GM21723 (cell line): ENCODE measurements around the gene NLRP6.

Experiments
- ATAC-seq: cut with Tn5 transposase; IDR thresholded peaks from one replicate; pipeline ENCODE4 v1.9.1; 2021; ENCODE audit warnings: mild to moderate bottlenecking, moderate library complexity; ENCODE audit not compliant: unreplicated experiment

The NLRP6 gene

GRCh38 chr11:292211-293121 is 14.3 kb downstream of the NLRP6 start:
- ATAC-seq = no peak

GRCh38 chr11:293271-293851 is 15.2 kb downstream of the NLRP6 start:
- ATAC-seq = no peak

GRCh38 chr11:293852-294661 is 15.8 kb downstream of the NLRP6 start:
- ATAC-seq = no peak

- no peak for ATAC-seq
Measured at GRCh38 chr11:294780-295179, 16.6 kb downstream of the NLRP6 start.

GRCh38 chr11:295351-296170 is 17.4 kb downstream of the NLRP6 start:
- ATAC-seq = no peak

DNA sequence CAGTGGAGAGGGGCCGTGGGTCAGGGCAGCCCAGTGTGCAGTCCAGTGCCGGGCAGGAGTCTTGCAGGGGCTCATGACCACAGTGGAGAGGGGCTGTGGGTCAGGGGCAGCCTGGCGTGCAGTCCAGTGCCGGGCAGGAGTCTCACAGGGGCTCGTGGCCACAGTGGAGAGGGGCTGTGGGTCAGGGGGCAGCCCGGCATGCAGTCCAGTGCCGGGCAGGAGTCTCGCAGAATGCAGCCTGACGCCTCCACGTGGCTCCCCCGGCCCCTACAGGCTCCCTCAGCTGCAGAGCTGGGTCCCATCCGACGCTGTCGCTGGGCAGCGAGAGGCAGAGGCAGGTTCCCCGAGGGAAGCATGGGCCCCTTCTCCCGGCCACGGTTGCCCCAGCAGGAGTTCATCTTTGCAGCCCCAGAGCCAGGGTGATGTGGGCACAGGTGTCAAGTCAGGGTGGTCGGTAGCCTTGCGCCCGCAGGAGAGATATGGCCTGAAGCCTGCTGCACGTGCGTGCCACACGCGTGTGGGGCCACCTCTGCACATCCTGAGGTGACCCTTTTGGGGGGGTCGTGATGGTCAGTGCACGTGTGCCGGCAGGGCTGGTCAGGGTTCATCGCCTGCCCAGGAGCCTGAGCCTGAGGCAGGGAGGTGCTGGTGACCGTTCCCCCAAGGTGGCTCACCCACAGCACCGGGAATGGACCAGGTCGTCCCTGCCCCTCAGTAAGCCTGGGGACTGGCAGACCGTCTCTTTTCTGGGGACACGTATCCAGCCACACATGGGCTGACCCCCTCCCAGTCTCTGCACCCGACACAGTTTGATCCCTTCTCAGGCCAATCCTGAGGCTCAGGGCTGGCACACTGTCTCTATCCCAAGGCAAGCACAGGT is 18.2 kb downstream of the NLRP6 start:
- ATAC-seq = no peak

- ATAC-seq = no peak
Measured at GRCh38 chr11:297051-297585, 18.9 kb downstream of the NLRP6 start.

DNA sequence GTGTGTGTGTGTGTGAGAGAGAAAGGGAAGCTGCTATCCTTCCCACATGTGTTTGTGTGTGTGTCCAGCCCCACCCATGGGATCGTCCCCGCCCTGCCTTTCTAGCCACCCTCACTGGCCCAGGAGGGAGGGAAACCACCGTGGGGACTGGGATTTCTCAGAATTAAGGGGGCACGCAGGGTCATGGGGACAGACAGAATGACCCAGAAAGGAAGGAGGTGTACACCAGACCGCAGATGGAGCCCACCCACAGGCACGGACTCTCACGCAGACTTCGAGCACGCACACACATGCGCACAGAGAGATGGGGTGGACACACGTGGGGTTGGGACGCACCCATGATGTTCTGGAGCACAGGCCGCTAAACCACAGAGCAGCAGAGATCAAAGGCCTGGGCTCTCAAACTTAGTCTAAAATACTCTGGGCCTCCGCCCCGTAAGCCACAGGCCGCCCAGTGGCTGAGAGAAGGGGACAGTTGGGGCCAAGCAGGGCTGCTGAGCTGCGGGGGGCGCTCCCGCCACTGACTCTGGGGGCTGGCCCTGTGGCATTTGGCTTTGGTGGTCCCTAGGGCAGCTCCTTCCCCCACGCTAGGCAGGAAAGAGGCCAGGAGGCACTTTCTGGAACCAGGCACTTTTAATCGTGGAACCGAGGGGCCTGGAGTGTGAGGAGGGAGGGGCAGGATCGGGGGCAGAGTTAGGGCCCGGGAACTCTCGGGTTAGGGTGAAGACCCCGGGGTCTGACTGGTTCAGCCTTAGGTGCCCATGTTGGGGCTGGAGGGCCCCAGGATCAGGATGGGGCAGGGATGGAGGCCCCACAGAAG is 19.6 kb downstream of the NLRP6 start:
- no peak for ATAC-seq

DNA sequence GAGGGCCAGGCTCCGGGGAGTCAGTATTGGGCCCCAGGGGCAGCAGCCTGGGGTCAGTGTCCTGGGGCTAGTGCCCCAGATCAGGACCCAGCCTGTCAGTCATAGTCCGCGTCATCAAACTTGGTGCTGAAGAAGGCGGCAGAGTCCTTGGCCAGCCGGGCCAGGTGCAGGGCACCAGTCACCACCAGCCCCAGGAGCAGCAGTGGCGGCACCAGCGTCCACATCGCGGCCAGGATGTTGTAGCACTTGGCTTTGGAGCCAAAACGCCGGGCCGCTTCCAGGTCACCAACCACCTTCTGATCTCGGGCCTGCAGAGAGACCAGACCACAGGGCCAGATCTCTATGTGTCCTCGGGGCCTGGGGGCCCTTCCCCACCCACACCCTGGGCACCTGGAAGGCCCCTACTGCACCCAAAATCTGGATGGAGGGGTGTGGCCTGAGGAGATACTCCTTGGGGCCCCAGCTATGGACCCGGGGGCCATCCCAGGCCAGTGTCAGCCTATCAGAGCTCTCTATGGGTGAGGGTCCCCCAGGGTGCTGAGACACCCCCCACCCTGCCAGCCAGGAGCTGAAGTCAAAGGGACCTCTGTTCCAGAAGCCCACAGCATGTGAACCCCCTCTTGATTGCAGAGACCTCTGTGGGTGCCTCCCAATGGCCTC is 20.3 kb downstream of the NLRP6 start:
- ATAC-seq = no peak

DNA sequence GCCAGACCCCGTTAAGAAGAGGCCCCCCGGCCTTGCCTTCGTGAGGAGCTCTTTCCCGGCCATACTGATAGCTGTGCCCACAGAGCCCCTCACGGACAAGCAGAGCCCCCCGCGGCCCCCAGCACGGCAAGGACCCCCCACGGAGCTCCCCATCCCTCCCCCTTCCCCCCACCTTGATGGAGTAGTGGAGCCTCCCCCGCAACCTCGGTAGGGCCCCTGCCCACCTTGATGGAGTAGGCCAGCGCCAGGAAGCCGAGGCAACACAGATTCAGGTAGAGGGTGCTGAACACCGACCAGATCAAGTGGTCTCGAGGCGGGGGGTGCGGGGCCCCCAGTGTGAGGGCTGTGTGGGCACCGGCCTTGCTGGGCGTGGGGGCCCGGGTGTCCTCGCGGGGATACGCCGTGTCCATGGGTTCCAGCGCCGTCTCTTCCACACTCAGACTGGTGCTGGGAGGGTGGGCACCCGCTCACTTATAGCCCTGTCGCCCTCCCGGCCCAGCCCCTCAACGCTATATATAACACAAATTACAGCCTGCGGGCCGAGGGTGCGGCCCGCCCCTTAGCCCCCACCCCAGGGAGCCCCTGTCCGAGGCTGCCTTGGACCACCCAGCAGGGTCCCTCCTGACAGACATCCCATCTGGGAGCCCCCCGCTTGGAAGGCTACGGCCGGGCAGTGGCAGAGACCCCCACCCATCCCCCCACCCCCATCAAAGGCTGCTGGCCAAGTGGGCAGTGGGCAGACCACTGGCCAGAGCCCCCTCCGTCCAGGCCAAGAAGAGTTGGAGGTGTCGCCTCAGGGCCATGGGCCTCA is 21.1 kb downstream of the NLRP6 start, which contains the start of gene IFITM5:
Gene IFITM5, minus strand, starts transcription at position 446 of the 811 bp plus-strand sequence. Its CDS starts 36 bp downstream, at position 410.
- no peak for ATAC-seq

DNA sequence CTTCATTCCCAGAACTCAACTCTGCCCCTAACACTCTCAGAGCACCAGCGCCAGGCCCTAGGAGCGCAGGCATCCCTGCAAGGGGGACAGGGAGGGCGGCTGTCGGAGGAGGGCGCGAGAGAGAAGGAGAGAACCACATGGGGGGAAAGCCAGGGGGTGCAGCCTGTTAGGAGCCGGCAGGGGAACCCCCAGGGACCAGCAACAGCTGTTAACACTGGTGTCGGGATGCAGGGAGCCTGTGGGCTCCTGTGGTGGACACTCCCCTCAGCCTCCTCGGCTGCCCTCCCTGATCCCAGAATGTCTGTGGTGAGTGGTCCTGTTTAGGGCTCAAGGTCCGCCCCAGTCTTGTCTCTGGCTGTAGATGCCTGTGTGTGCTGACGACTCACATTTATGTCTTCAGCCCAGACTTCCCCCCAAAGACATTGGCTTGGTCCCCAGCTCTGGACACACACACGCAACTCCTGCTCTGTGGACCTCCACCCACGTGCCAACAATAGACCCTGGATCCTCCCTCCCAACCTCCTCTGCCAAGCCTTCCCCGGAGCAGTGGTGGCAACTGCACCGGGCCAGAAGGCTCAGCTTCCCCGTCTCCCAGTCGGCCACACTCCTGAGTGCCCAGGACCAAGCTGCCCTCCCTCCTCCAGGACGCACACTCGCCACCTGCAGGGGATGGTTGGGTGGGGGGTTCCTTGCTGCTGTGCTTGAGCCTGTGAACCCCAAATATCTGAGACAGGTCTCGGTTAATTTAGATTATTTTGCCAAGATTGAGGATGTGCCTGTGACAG is 21.9 kb downstream of the NLRP6 start:
- ATAC-seq = no peak

GRCh38 chr11:303363-303762 is 25.2 kb downstream of the NLRP6 start:
- ATAC-seq = no peak

GRCh38 chr11:304061-304506 is 25.9 kb downstream of the NLRP6 start:
- no peak for ATAC-seq

GRCh38 chr11:304915-305843 is 27.0 kb downstream of the NLRP6 start:
- no peak for ATAC-seq

DNA sequence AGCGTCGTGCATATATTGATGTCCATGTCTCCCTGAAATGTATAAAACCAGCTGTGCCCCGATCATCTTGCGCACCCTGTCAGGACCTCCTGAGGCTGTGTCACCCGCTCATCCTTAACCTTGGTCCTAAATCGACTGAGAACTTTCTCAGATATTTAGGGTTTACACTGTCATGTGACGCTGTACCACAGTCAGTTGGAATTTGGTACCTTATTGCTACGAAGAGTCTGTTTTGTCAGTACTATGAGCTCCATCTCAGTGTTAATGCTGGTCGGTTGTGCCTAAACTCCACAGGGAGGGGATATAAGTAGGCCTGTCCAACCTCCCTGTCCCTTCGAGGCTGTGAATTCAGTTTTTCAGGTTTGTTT is 27.6 kb downstream of the NLRP6 start:
- no peak for ATAC-seq
